Smooth muscle cell (in vitro differentiated cells): ENCODE results near the gene DYNLT2B. TPM values are rescaled to one million over a fixed set of nuclear protein-coding genes. Genes with fewer than 3 reads are reported as not detected.

Experiments used
- DNase-seq: peaks from one replicate; lab custom pipeline; 2025; ENCODE audit not compliant: unreplicated experiment; lab: John Stamatoyannopoulos, UW
- H2AFZ ChIP-seq: fragments of 200-600 bp; sonication (generic); 2 replicates; pipeline ENCODE4 v1.6.0; 2016; ENCODE audit warnings: antibody characterized with exemption, low read depth, mild to moderate bottlenecking
- H3F3A ChIP-seq: fragments of 200-600 bp; sonication (generic); 2 replicates; pipeline ENCODE4 v1.6.0; 2017; ENCODE audit warnings: antibody characterized with exemption, low read depth
- H3K27ac ChIP-seq: fragments of 200-600 bp; sonication (generic); 2 replicates; pipeline ENCODE4 v1.5.1; 2016; ENCODE audit warnings: low read depth, mild to moderate bottlenecking
- H3K27me3 ChIP-seq: fragments of 200-600 bp; sonication (generic); 2 replicates; pipeline ENCODE4 v1.6.1; 2016; ENCODE audit warnings: low read depth, mild to moderate bottlenecking
- H3K36me3 ChIP-seq: fragments of 200-600 bp; sonication (generic); 2 replicates; pipeline ENCODE4 v1.5.1; 2016; ENCODE audit warnings: low read depth
- H3K4me1 ChIP-seq: fragments of 200-600 bp; sonication (generic); 2 replicates; pipeline ENCODE4 v1.5.1; 2016; ENCODE audit warnings: low read depth
- H3K4me2 ChIP-seq: fragments of 200-600 bp; sonication (generic); 2 replicates; pipeline ENCODE4 v1.6.0; 2016; ENCODE audit warnings: mild to moderate bottlenecking
- H3K4me3 ChIP-seq: fragments of 200-600 bp; sonication (generic); 2 replicates; pipeline ENCODE4 v1.5.1; 2016; ENCODE audit warnings: mild to moderate bottlenecking
- H3K79me2 ChIP-seq: fragments of 200-600 bp; sonication (generic); 2 replicates; pipeline ENCODE4 v1.6.0; 2016; ENCODE audit warnings: low read depth, mild to moderate bottlenecking
- H3K9ac ChIP-seq: fragments of 200-600 bp; sonication (generic); 2 replicates; pipeline ENCODE4 v1.6.0; 2016; ENCODE audit warnings: low read depth
- H3K9me3 ChIP-seq: fragments of 200-600 bp; sonication (generic); replicated peaks from 2 replicates; pipeline ENCODE4 v1.5.1; 2016; ENCODE audit warnings: low read depth
- H4K20me1 ChIP-seq: fragments of 200-600 bp; sonication (generic); 2 replicates; pipeline ENCODE4 v1.6.0; 2016; ENCODE audit warnings: low read depth
- CTCF ChIP-seq: fragments of 200-600 bp; sonication (generic); IDR thresholded peaks from 2 replicates; pipeline ENCODE4 v1.5.1; 2017; ENCODE audit warnings: borderline replicate concordance, mild to moderate bottlenecking, antibody characterized with exemption; ENCODE audit not compliant: insufficient read depth, poor library complexity, severe bottlenecking
- WGBS: methylation state at CpG from one replicate; pipeline ENCODE4 v1.1.7; 2016; ENCODE audit warnings: low lambda C conversion rate; 5-methylcytosine and 5-hydroxymethylcytosine counted together
- polyA plus RNA-seq: library from polyadenylated mRNA; unstranded; fragments of >200 nt; fragmentation: Nextera tagmentation; extraction: Ambion mirVana; gene quantifications from 2 replicates; pipeline ENCODE4 v1.2.1, GENCODE V29; 2016
- total RNA-seq: library from RNA; depleted of rRNA; stranded (reverse); fragments of >200 nt; gene quantifications from 2 replicates; pipeline ENCODE4 v1.2.3, GENCODE V29; 2014

Gene DYNLT2B
- total and polyA plus RNA-seq, 2 experiments from 2014 or later, result 22.8 to 24.5 TPM

- H3K9me3 ChIP-seq, result no peaks in the 10 kb centered on the region
- no peak overlapping the region for H3K27ac ChIP-seq
- 62% methylated on average over 7 of the region's 7 CpGs for WGBS
- H3K4me2 ChIP-seq, result peak overlapping the region; percentile 53
- H3K27me3 ChIP-seq, result no peaks in the 10 kb centered on the region
- H3K4me1 ChIP-seq, result no peaks in the 10 kb centered on the region
- no peak overlapping the region for H3K9ac ChIP-seq
- no peak for DNase-seq
- H3K36me3 ChIP-seq, result no peaks in the 10 kb centered on the region
- TF ChIP-seq CTCF, result no peak
- no peaks in the 10 kb centered on the region for H3K79me2 ChIP-seq
- no peaks in the 10 kb centered on the region for H3F3A ChIP-seq
- no peak overlapping the region for H2AFZ ChIP-seq
- no peak overlapping the region for H3K4me3 ChIP-seq
- no peaks in the 10 kb centered on the region for H4K20me1 ChIP-seq
Observed at GRCh38 chr3:196341137-196341536, 23.1 kb upstream of the DYNLT2B start.

GRCh38 chr3:196340466-196340865, 22.4 kb upstream of the DYNLT2B start:
- WGBS, result 84% methylated on average over 2 of the region's 2 CpGs
- DNase-seq, result no peak
- no peak overlapping the region for H2AFZ ChIP-seq
- H3K27me3 ChIP-seq, result no peaks in the 10 kb centered on the region
- H3K4me2 ChIP-seq, result no peak overlapping the region
- no peaks in the 10 kb centered on the region for H3K79me2 ChIP-seq
- no peaks in the 10 kb centered on the region for H4K20me1 ChIP-seq
- no peak overlapping the region for H3K4me3 ChIP-seq
- no peak overlapping the region for H3K27ac ChIP-seq
- TF ChIP-seq CTCF, result no peak
- no peaks in the 10 kb centered on the region for H3K9me3 ChIP-seq
- no peak overlapping the region for H3K9ac ChIP-seq
- H3K36me3 ChIP-seq, result no peaks in the 10 kb centered on the region
- H3F3A ChIP-seq, result no peaks in the 10 kb centered on the region
- no peaks in the 10 kb centered on the region for H3K4me1 ChIP-seq

- no peaks in the 10 kb centered on the region for H3K79me2 ChIP-seq
- no peaks in the 10 kb centered on the region for H4K20me1 ChIP-seq
- 89% methylated on average over 21 of the region's 21 CpGs for WGBS
- H3K9ac ChIP-seq, result no peak overlapping the region
- no peaks in the 10 kb centered on the region for H3F3A ChIP-seq
- no peak for TF ChIP-seq CTCF
- no peak overlapping the region for H3K4me2 ChIP-seq
- DNase-seq, result no peak
- no peak overlapping the region for H3K27ac ChIP-seq
- H3K4me1 ChIP-seq, result no peaks in the 10 kb centered on the region
- H3K36me3 ChIP-seq, result no peaks in the 10 kb centered on the region
- no peak overlapping the region for H2AFZ ChIP-seq
- no peak overlapping the region for H3K4me3 ChIP-seq
- no peaks in the 10 kb centered on the region for H3K9me3 ChIP-seq
- H3K27me3 ChIP-seq, result no peaks in the 10 kb centered on the region
Observed at GRCh38 chr3:196339493-196340254, 21.6 kb upstream of the DYNLT2B start.

GRCh38 chr3:196339044-196339443, 21.0 kb upstream of the DYNLT2B start:
- Histone ChIP-seq H3K4me1 (no peaks in the 10 kb centered on the region), H3K9me3 (no peaks in the 10 kb centered on the region), H4K20me1 (no peaks in the 10 kb centered on the region), H3K27me3 (no peaks in the 10 kb centered on the region), H3K4me3 (no peak overlapping the region), H3F3A (no peaks in the 10 kb centered on the region), H3K36me3 (no peaks in the 10 kb centered on the region), H3K9ac (no peak overlapping the region), H3K27ac (no peak overlapping the region), H3K79me2 (no peaks in the 10 kb centered on the region), H2AFZ (no peak overlapping the region), H3K4me2 (no peak overlapping the region)
- WGBS, result 95% methylated on average over 6 of the region's 6 CpGs
- DNase-seq, result no peak
- TF ChIP-seq CTCF, result no peak
